Caco-2 (cell line): ENCODE measurements around the gene IRF1. TPM values are rescaled to one million over a fixed set of nuclear protein-coding genes. Genes with fewer than 3 reads are reported as not detected.
A peak's percentile ranks its signal among the peaks of the same experiment; 100 is the strongest.

ENCODE experiments used
- BruUV-seq: library from RNA; stranded (reverse); fragments of 400-500 nt; replicated peaks from 2 replicates; lab custom pipeline; 2021; lab: Mats Ljungman, UMichigan
- CTCF ChIA-PET: fragments of 300-600 bp; sonication (Branson Sonifier 250); formaldehyde crosslinking; loops from one replicate; lab custom pipeline; 2022; ENCODE audit warnings: antibody characterized with exemption; lab: Charles Lee
- POLR2A ChIA-PET: fragments of 300-600 bp; sonication (Branson Sonifier 250); formaldehyde crosslinking; loops from one replicate; lab custom pipeline; 2022; ENCODE audit warnings: antibody characterized with exemption; lab: Charles Lee
- DNase-seq, 2 experiments: peaks; one replicate each; pipeline versions ENCODE4 v3.0.0 to v3.0.0-alpha.2; 2020 to 2022
- H3K27me3 ChIP-seq: replicated peaks from 2 replicates; pipeline ENCODE4 v1.6.0; 2011; ENCODE audit warnings: low read length; ENCODE audit not compliant: control insufficient read depth, insufficient read depth
- H3K36me3 ChIP-seq: 2 replicates; pipeline ENCODE4 v1.5.1; 2011; ENCODE audit warnings: low read length; ENCODE audit not compliant: control insufficient read depth, insufficient read depth
- H3K4me1 ChIP-seq: fragments of 250-450 bp; sonication (Bioruptor Pico); 2 replicates; pipeline ENCODE4 v1.5.1; 2020; ENCODE audit warnings: mild to moderate bottlenecking
- H3K4me3 ChIP-seq: 2 replicates; pipeline ENCODE4 v1.5.1; 2011; ENCODE audit warnings: low read depth, mild to moderate bottlenecking, control low read depth, low read length
- H3K9me3 ChIP-seq: fragments of 250-450 bp; sonication (Bioruptor Pico); 2 replicates; pipeline ENCODE4 v1.5.1; 2020; ENCODE audit warnings: mild to moderate bottlenecking, moderate library complexity
- H3K27ac Mint-ChIP-seq: one replicate; pipeline ENCODE4 v1.8.0; 2022; ENCODE audit warnings: mixed read lengths; ENCODE audit not compliant: unreplicated experiment
- H3K27me3 Mint-ChIP-seq: one replicate; pipeline ENCODE4 v1.8.0; 2022; ENCODE audit warnings: mixed read lengths; ENCODE audit not compliant: insufficient read depth, unreplicated experiment
- H3K36me3 Mint-ChIP-seq: one replicate; pipeline ENCODE4 v1.8.0; 2022; ENCODE audit warnings: mild to moderate bottlenecking, mixed read lengths; ENCODE audit not compliant: insufficient read depth, unreplicated experiment
- H3K4me1 Mint-ChIP-seq: one replicate; pipeline ENCODE4 v1.8.0; 2022; ENCODE audit warnings: low read depth, mixed read lengths; ENCODE audit not compliant: unreplicated experiment
- H3K4me3 Mint-ChIP-seq: one replicate; pipeline ENCODE4 v1.8.0; 2022; ENCODE audit warnings: mild to moderate bottlenecking, moderate library complexity, mixed read lengths; ENCODE audit not compliant: unreplicated experiment
- H3K9me3 Mint-ChIP-seq: one replicate; pipeline ENCODE4 v1.8.0; 2022; ENCODE audit warnings: mixed read lengths; ENCODE audit not compliant: unreplicated experiment
- intact Hi-C: fragments of 100-400 bp; cut with micrococcal nuclease; formaldehyde crosslinking; loops from one replicate; pipeline ENCODE4 v1.10.0; 2022; ENCODE audit not compliant: unreplicated experiment
- total RNA-seq: library from RNA; stranded (reverse); gene quantifications from 2 replicates; pipeline ENCODE4 v1.2.3, GENCODE V29; 2022
- TF ChIP-seq, protein P1 (sequence below), 2 experiments: fragments of 200-600 bp in 1 of 2; IDR thresholded peaks; 1 replicate in 1 of 2; 2 replicates in 1 of 2; pipeline versions ENCODE4 v1.5.1 to v1.8.0; 2011 to 2022; ENCODE audit warnings: antibody characterized with exemption in 1 of 2, control low read depth in 1 of 2, inconsistent platforms in 1 of 2, low read depth in 1 of 2, low read length in 1 of 2, mild to moderate bottlenecking in 1 of 2, moderate library complexity in 1 of 2; ENCODE audit not compliant: insufficient read depth in 1 of 2, severe bottlenecking in 1 of 2, unreplicated experiment in 1 of 2

Gene IRF1
- total RNA-seq, 1 experiment from 2014 or later = 16.8 TPM

DNA sequence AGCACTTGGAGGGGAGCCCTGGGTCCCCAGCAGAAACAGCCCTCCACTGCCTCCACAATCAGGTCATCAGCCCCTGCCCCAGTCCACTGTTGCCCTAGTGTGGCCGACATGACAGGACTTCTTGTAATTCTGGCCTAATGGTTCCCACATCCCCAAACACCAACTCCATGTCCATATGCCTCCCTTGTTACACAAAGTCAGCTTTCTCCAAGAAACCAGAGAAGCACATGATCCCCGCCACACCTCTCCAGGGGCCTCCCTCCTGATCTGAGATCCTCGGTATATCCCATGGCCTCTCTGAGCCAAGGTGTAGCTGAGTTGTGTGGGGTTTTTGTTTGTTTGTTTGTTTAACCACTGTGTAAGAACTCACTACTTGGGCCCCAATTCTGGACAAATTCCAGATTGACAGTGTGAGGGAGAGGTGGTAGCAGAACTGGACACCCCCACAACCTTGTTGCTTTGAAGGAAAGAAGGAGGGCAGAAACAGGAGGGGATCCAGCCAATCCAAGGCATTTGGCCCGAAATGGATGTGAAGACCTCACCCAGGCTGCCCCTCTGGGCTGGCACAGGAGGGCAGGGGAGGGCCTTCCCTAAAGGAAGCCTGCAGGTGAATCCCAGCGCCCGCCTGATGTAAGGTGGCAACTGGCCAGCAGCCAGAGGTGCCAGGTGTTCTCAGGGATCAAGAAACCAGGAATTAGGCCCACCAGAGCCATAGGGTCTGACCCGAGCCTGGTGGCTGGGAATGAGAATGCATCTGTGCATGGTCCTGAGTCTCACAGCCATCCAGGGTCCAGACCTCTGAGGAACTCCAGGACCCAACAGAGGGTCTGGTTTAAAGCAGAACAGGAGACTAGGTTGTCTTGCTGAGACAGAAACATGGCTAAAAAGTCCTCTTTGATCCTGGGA, 13.4 kb downstream of the IRF1 start:
- no peaks in the 10 kb centered on the region for H3K9me3 Mint-ChIP-seq
- H3K4me3 Mint-ChIP-seq = no peak overlapping the region
- intact Hi-C loops = no loop called here
- BruUV-seq = no TSS peak
- peaks cover 26% of the 10 kb centered on the region for H3K36me3 Mint-ChIP-seq
- TF ChIP-seq, protein P1, sequence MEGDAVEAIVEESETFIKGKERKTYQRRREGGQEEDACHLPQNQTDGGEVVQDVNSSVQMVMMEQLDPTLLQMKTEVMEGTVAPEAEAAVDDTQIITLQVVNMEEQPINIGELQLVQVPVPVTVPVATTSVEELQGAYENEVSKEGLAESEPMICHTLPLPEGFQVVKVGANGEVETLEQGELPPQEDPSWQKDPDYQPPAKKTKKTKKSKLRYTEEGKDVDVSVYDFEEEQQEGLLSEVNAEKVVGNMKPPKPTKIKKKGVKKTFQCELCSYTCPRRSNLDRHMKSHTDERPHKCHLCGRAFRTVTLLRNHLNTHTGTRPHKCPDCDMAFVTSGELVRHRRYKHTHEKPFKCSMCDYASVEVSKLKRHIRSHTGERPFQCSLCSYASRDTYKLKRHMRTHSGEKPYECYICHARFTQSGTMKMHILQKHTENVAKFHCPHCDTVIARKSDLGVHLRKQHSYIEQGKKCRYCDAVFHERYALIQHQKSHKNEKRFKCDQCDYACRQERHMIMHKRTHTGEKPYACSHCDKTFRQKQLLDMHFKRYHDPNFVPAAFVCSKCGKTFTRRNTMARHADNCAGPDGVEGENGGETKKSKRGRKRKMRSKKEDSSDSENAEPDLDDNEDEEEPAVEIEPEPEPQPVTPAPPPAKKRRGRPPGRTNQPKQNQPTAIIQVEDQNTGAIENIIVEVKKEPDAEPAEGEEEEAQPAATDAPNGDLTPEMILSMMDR (IDR thresholded peaks at IDR 0.05; ENCODE audit: insufficient read depth in 1 of 2, low read depth in 1 of 2, low read length in 1 of 2, severe bottlenecking in 1 of 2, unreplicated experiment in 1 of 2) = peak in 1 of 2 experiments; percentile 17
- no peaks in the 10 kb centered on the region for H3K27me3 ChIP-seq
- H3K36me3 ChIP-seq = no peaks in the 10 kb centered on the region
- H3K4me3 ChIP-seq = no peak overlapping the region
- H3K9me3 ChIP-seq = no peaks in the 10 kb centered on the region
- H3K4me1 ChIP-seq = peaks cover 41% of the 10 kb centered on the region
- POLR2A ChIA-PET = no interaction called here
- peak overlapping the region; percentile 48 for H3K27ac Mint-ChIP-seq
- no peaks in the 10 kb centered on the region for H3K27me3 Mint-ChIP-seq
- no peak for DNase-seq
- CTCF ChIA-PET = no interaction called here
- peaks cover 30% of the 10 kb centered on the region for H3K4me1 Mint-ChIP-seq

DNA sequence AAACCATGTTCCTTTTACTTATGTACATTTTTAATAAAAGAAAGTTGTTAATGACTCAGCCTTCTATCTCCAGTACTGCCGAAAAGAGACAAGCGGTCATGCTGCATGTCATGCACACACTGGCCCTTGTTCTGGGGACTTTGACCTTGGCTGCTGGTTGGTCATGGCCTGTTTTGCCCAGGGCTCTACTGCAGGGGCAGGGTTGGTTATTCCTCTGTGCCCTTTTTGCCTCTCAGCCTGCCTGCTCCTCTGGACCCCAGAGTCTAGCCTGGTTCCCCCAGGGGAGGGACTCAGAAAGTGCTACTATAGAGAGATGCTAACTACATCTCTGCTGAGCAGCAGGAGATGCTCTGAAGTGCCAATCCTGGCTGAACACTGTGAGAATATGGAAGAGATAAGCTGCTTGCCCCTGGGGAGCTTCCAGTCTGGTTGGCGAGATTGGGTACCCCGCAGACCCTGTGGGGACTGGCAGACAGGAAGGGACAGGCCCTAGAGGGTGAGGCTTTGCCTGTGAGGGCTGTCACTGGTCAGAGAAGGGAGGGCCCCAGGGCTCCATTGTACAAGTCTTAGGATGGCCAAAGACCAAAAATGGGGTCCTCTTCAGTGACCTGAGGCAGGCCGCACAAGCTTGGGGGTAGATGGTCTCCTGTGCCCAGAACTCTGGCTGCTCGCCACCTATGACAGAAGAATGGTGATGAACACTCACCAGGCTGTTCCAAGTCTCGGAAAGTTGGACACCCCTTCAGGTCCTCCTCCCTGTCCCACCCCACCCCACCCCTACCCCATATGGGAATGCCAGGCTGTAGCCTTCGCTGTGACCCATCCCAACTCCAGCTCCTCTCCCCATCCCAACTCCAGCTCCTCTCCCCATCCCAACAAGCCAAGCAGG, 14.3 kb downstream of the IRF1 start:
- Mint-ChIP-seq H3K4me3 (no peak overlapping the region), H3K9me3 (no peaks in the 10 kb centered on the region), H3K36me3 (peaks cover 26% of the 10 kb centered on the region), H3K4me1 (peaks cover 36% of the 10 kb centered on the region), H3K27me3 (no peaks in the 10 kb centered on the region), H3K27ac (peak overlapping the region; percentile 39)
- no peaks in the 10 kb centered on the region for H3K9me3 ChIP-seq
- TF ChIP-seq, protein P1 (IDR thresholded peaks at IDR 0.05; ENCODE audit: insufficient read depth in 1 of 2, low read depth in 1 of 2, low read length in 1 of 2, severe bottlenecking in 1 of 2, unreplicated experiment in 1 of 2) = no peak
- BruUV-seq = no TSS peak
- DNase-seq = no peak
- H3K27me3 ChIP-seq = no peaks in the 10 kb centered on the region
- ChIA-PET CTCF (no interaction called here), POLR2A (no interaction called here)
- H3K4me3 ChIP-seq = no peak overlapping the region
- no peaks in the 10 kb centered on the region for H3K36me3 ChIP-seq
- intact Hi-C loops = no loop called here
- peaks cover 48% of the 10 kb centered on the region for H3K4me1 ChIP-seq

DNA sequence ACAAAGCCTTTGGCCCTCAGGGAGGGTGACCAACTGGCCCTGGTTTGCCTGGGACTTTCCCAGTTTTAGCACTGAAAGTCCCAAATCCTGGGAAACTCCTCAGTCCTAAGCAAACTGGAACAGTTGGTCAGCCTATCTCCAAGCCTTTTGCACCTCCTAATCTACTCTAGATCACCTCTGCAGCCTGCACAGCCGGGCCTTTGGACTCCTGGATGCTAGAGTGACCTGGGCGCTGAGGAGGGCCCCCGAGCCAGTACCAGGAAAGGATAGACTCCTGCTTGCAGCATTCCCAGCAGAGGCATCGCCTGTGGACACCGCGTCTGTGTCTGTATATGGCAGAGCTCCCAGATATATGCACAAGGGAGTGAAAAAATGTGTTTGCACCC, 15.1 kb downstream of the IRF1 start:
- Mint-ChIP-seq H3K4me3 (no peak overlapping the region), H3K4me1 (peaks cover 36% of the 10 kb centered on the region), H3K27ac (no peak overlapping the region), H3K36me3 (peaks cover 26% of the 10 kb centered on the region), H3K9me3 (no peaks in the 10 kb centered on the region), H3K27me3 (no peaks in the 10 kb centered on the region)
- ChIA-PET CTCF (no interaction called here), POLR2A (no interaction called here)
- no peak overlapping the region for H3K4me3 ChIP-seq
- intact Hi-C loops = no loop called here
- H3K4me1 ChIP-seq = peaks cover 55% of the 10 kb centered on the region
- DNase-seq = peak in 1 of 2 experiments; percentile 23
- no peaks in the 10 kb centered on the region for H3K36me3 ChIP-seq
- no peaks in the 10 kb centered on the region for H3K27me3 ChIP-seq
- TF ChIP-seq, protein P1 (IDR thresholded peaks at IDR 0.05; ENCODE audit: insufficient read depth in 1 of 2, low read depth in 1 of 2, low read length in 1 of 2, severe bottlenecking in 1 of 2, unreplicated experiment in 1 of 2) = no peak
- no peaks in the 10 kb centered on the region for H3K9me3 ChIP-seq
- BruUV-seq = no TSS peak
